ENCODE results near the gene MYL6. TPM values are rescaled to one million over a fixed set of nuclear protein-coding genes. Genes with fewer than 3 reads are reported as not detected.

Gene MYL6
- total RNA-seq = 1,038 TPM in 2 replicates

DNA sequence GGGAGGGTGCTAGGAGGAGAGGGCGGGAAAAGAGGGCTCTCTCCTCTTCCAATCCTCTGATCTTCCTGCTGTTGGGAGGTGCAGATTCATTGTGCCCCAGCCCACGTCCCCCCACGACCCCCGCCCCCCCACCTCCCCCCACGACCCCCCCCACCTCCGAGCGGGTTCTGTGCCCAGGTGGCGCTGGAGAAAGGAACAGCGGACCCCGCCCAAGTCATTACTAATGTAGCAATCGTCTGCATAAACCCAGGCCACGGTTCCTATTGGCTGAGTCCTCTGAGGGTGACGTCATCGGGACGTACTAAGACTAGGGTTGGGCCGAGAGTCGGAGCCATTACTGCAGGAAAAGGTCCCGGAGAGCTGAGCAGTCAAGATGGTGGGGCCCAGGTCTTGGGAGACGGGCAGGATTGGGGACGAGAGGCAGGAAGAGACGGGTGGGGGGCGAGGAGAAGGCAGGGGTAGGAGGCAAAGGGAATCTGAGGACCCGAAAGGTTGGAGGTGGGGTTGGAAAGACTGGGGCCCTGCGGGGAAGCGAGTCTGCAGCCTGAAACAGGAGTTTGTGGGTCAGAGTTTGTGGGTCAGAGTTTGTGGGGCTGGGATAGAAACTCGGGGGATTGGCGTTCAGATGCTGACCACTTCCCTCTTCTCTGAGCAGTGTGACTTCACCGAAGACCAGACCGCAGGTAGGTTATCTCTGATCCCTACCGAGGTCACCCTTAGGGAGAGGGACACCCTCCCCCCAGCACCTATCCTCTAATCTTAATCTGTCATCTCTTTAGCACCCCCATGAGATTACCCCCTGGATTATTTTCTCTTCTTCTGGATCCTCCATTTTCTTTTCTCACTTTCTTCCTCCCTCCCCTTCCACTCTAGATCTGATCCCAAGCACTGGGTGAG, at the start of gene MYL6:
MYL6 (plus strand) TSS at position 331 of the 897 bp plus-strand sequence; CDS start at position 374, 43 bp downstream.

GRCh38 chr12:56116267-56117081, 41.7 kb upstream of the MYL6 start, which contains the start of gene RPL41:
Gene RPL41, plus strand, starts transcription at chr12:56116633.

DNA sequence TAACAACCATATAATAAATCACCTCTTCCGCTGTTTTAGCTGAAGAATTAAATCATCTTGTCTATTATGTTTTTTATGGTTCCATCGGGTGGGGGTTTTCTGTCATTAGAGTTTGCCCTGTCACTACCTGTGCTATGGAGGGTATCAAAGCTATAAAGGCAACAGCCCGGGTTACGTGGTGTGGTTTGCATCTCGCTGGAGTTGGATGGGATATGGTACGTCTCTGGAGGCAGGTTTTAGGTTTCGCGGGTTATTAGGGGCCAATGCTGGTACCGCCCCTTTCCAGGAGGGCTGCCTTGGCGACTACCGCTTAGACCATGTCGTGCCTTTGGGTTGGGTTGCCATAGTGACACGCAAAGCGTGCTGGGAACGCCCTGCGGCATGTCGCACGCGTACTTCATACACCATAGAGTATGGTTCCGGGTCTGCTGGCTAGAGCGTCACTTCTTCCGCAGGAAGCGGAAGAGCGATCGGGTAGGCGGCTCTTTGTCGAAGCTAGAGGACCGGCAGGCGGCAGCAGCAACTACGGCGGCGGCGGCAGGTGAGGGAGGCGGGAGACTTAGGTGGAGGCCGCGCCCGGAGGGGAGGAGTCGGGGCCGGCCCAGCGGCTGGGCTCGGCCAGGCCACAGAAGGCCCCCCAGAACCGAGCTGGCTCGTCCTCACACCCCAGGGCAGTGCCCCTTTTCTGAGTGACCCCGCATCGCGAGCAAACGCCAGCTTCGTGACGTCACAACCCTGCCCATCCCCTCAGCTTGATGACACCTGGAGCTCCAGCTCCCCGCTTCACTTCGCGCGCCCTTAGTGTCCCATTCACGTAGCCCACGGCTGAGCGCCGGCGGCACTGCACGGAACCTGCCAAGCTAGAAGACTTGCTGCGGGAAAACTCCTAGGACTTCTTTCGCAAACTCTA, 40.1 kb upstream of the MYL6 start, which contains the start of gene ZC3H10:
ZC3H10 (plus strand) TSS at position 489 of the 910 bp plus-strand sequence. CDS start 2,297 bp downstream, outside the sequence.

GRCh38 chr12:56127888-56128669, 30.1 kb upstream of the MYL6 start, which contains the start of gene ESYT1:
Gene ESYT1, plus strand, starts transcription at chr12:56128267. Its CDS starts 53 bp downstream, at chr12:56128320.

DNA sequence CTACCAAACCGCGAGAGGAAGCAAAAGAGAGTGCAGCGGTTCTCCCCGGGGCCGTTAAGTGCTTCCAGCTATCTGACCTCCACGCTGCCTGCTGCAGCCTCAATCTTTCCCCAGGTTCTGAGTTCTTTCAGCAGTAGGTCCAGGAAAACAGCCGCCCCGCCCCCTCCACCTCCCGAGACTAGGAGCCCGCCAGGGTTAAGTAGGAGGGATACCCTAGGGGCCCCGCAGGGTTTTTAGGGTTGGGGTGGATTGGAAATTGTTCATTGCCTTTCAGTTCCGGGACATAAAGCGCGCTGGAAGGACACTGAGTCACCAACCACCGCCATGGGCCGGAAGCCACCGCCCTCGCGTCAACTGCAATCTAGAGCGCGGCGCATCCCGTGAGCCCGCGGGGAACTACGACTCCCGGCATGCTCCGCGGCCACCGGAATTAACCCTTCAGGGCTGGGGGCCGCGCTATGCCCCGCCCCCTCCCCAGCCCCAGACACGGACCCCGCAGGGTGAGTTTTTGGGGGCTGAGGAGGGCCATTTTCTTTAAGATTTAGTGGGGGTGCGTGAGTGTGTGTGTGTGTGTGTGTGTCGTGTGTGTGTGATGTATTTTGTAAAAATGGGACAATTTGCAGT, 5.9 kb upstream of the MYL6 start, which contains the start of gene MYL6B:
MYL6B (plus strand) TSS at position 456 of the 624 bp plus-strand sequence. CDS start 1,332 bp downstream, outside the sequence.

GRCh38 chr12:56189099-56189917, 31.1 kb downstream of the MYL6 start, which contains the start of gene SMARCC2:
Gene SMARCC2, minus strand, starts transcription at chr12:56189483. Its CDS starts 22 bp downstream, at chr12:56189461.

Other genes starting within 250 kb of the MYL6 start
- gene PYM1, start 230.5 kb upstream of the MYL6 start, total RNA-seq = 24.9 and 29.9 TPM in 2 replicates
- 39.6 and 47.5 TPM in 2 replicates for gene DGKA, start 227.2 kb upstream of the MYL6 start, total RNA-seq
- gene PMEL, start 192.3 kb upstream of the MYL6 start, total RNA-seq = 0.44 and 0.68 TPM in 2 replicates
- gene CDK2, start 191.5 kb upstream of the MYL6 start, total RNA-seq = 5.7 and 10.3 TPM in 2 replicates
- 60.3 and 66.4 TPM in 2 replicates for gene RAB5B, start 184.3 kb upstream of the MYL6 start, total RNA-seq
- 13.0 and 18.5 TPM in 2 replicates for gene SUOX, start 161.1 kb upstream of the MYL6 start, total RNA-seq
- 2.6 and 4.5 TPM in 2 replicates for gene IKZF4, start 137.3 kb upstream of the MYL6 start, total RNA-seq
- 317 and 566 TPM in 2 replicates for gene RPS26, start 116.4 kb upstream of the MYL6 start, total RNA-seq
- gene ERBB3, start 78.2 kb upstream of the MYL6 start, total RNA-seq = 0.39 TPM in 1 of 2 replicates, not detected in the other
- gene PA2G4, start 53.8 kb upstream of the MYL6 start, total RNA-seq = 72.1 and 74.9 TPM in 2 replicates
- 2,429 and 4,110 TPM in 2 replicates for gene RPL41, start 41.7 kb upstream of the MYL6 start, total RNA-seq
- 3.8 and 4.0 TPM in 2 replicates for gene ZC3H10, start 40.1 kb upstream of the MYL6 start, total RNA-seq
- gene ESYT1, start 30.1 kb upstream of the MYL6 start, total RNA-seq = 112 and 122 TPM in 2 replicates
- gene MYL6B, start 5.8 kb upstream of the MYL6 start, total RNA-seq = 52.9 and 103 TPM in 2 replicates
- gene SMARCC2, start 31.1 kb downstream of the MYL6 start, total RNA-seq = 51.1 and 58.5 TPM in 2 replicates
- 45.1 and 58.2 TPM in 2 replicates for gene RNF41, start 63.6 kb downstream of the MYL6 start, total RNA-seq
- 20.4 and 24.1 TPM in 2 replicates for gene NABP2, start 66.0 kb downstream of the MYL6 start, total RNA-seq
- not detected in 2 replicates for gene SLC39A5, start 71.7 kb downstream of the MYL6 start, total RNA-seq
- 15.5 and 20.8 TPM in 2 replicates for gene ANKRD52, start 100.0 kb downstream of the MYL6 start, total RNA-seq
- gene COQ10A, start 108.6 kb downstream of the MYL6 start, total RNA-seq = 7.2 and 7.4 TPM in 2 replicates
- gene CS, start 142.0 kb downstream of the MYL6 start, total RNA-seq = 74.3 and 82.7 TPM in 2 replicates
- 85.4 and 89.3 TPM in 2 replicates for gene CNPY2, start 157.6 kb downstream of the MYL6 start, total RNA-seq
- 15.5 and 15.9 TPM in 2 replicates for gene PAN2, start 175.6 kb downstream of the MYL6 start, total RNA-seq
- not detected in 2 replicates for gene IL23A, start 180.5 kb downstream of the MYL6 start, total RNA-seq
- 139 and 194 TPM in 2 replicates for gene STAT2, start 201.7 kb downstream of the MYL6 start, total RNA-seq
- not detected in 2 replicates for gene APOF, start 204.5 kb downstream of the MYL6 start, total RNA-seq